HT1080 (cell line): ENCODE measurements around the gene CDK2AP2. TPM values are rescaled to one million over a fixed set of nuclear protein-coding genes. Genes with fewer than 3 reads are reported as not detected.
"Not testable (repeated sequence)": the region's sequence is repeated elsewhere in the genome, so short reads cannot be mapped to it uniquely, and the experiment has no call there.

Experiments
- DNase-seq: peaks from one replicate; pipeline ENCODE4 v3.0.0-alpha.2; 2015; ENCODE audit warnings: low read depth
- total RNA-seq: library from RNA; depleted of rRNA; stranded (reverse); fragments of >200 nt; shearing (Covaris generic); gene quantifications from 2 replicates; pipeline ENCODE4 v1.2.3, GENCODE V29; 2014

CDK2AP2 gene
- total RNA-seq, 1 experiment from 2014 or later = 24.7 TPM

DNA sequence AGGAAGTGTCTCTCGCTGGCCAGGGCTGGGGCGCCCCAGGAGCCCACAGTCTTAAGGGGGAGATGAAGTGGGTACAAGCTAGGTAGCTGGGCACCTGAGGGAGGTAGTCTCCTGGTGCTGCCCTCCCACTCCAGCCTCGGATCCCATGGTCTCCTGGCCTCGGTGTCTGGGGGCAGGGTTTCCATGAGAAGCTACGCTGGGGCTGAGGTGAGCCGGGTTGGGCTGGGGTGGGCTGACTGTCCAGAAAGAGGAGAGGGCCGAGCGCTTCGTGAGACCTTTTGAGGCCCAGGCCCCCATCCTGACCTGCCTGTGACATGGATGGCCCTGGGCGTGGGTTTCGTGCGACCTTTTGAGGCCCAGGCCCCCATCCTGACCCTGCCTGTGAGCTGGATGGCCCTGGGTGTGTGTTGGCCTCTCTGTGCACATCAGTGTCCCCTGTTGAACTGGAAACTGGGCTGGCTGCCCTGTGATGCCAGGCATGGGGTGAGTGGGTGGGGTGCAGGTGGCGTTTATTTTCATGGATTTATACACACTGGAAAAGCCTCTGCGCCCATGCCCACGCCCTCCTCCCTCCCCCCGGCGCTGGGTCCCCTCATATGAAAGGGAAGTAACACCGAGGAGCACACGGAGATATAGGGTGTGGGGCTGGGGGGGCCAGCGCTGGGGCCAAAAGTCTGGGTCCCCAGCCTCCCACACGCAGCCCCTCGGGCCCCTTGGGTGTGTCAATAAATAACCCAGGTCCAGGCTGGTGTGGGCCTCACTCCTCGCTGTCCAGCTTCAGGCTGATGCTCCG is 16.5 kb downstream of the CDK2AP2 start:
- no peak for DNase-seq

DNA sequence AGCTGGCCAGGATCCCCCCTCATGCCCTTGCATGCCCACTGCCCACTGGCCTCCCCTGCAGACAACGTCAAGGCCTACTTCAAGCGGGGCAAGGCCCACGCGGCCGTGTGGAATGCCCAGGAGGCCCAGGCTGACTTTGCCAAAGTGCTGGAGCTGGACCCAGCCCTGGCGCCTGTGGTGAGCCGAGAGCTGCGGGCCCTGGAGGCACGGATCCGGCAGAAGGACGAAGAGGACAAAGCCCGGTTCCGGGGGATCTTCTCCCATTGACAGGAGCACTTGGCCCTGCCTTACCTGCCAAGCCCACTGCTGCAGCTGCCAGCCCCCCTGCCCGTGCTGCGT is 17.3 kb downstream of the CDK2AP2 start:
- no peak for DNase-seq

DNA sequence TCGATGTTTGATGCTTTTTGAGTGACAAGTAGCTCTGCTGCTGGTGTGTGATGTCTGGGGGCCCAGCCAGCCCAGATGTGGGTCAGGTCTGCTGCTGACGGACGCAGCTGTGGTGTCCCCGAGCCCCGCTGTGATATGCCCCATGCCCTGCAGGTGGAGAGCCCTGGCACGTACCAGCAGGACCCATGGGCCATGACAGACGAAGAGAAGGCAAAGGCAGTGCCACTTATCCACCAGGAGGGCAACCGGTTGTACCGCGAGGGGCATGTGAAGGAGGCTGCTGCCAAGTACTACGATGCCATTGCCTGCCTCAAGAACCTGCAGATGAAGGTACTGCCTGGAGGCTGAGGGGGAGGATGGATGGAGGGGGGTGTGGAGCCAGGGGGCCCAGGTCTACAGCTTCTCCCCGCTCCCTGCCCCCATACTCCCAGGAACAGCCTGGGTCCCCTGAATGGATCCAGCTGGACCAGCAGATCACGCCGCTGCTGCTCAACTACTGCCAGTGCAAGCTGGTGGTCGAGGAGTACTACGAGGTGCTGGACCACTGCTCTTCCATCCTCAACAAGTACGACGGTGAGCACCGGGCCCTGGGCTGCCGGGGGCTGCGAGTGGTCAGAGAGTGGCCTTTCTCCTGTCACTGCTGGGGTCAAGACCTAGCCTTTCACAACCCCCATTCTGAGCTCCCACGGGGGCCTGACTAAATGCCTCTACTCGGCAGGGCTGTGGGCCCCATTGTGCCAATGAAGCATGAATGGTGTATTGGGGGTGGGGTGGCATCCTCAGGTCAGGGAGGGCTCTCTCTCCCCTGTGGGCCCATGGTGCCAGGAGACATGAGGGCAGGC is 17.9 kb downstream of the CDK2AP2 start:
- no peak for DNase-seq

DNA sequence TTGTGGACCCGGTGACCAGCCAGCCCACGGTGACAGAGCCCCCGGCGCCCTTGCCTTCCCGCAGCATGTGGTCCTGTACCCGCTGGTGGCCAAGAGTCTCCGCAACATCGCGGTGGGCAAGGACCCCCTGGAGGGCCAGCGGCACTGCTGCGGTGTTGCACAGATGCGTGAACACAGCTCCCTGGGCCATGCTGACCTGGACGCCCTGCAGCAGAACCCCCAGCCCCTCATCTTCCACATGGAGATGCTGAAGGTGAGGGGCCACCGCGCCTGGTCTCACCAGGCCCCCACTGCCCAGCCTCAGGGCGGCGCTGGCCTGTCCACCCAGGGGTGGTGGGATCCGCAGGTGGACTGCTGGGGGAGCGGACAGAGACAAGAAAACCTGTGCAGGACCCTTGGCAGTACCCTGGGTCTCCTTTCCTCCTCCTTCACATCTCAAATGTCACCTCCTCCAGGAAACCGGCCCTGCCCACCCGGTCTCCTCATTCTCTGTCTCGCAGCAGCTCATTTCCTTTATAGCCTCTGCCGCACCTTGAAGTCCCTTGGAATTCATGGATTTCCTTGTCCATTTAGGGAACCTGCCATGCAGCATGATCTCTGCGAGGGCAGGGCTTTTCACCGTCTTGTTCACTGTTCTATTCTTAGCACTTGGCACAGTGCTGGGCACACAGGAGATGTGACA is 18.6 kb downstream of the CDK2AP2 start:
- DNase-seq = no peak

DNA sequence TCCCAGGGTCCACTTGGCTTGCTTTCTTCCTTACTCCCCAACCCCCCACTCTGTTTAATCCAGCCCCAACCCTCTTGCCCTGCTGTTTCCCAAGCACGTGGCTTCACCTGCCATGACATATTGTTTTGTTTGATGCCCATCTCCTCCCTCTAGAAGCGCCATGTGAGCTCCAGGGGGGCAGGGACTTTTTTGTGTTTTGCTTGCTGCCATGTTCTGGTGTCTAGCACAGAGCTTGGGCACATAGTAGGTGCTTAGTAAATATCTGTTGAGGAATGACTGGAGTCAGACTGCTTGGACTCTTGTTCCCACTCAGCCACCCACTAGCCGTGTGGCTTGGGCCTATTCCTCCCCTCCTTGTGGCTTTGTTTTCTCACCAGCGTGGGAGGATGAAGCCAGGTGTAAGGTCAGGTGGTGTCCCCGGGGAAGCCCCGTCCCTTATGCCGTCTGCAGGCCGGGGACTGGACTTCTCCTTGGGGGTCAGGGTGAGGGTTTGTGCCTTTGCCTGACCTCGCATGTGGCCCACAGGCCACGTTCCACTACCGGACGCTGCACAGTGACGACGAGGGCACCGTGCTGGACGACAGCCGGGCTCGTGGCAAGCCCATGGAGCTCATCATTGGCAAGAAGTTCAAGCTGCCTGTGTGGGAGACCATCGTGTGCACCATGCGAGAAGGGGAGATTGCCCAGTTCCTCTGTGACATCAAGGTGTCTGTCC is 21.3 kb downstream of the CDK2AP2 start:
- DNase-seq = no peak

DNA sequence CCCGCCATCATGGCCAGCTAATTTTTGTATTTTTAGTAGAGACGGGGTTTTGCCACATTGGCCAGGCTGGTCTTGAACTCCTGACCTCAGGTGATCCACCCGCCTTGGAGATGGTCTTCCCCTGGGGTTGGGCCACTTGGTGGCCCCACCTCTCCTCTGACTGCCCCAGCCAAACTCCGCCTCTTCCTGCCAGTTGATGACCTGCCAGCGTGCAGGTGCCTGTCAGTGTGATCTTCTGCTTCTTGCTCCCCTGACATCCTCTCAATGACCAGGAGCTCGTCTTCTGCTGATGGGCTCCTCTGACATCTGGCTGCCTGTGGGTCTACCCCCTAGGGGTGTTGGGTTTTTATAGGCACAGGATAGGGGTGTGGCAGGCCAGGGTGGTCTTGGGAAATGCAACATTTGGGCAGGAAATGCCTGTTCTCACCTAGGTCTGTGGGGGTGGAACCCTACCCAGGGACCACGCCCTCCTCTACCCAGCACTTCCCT is 22.0 kb downstream of the CDK2AP2 start:
- DNase-seq = not testable (repeated sequence)

DNA sequence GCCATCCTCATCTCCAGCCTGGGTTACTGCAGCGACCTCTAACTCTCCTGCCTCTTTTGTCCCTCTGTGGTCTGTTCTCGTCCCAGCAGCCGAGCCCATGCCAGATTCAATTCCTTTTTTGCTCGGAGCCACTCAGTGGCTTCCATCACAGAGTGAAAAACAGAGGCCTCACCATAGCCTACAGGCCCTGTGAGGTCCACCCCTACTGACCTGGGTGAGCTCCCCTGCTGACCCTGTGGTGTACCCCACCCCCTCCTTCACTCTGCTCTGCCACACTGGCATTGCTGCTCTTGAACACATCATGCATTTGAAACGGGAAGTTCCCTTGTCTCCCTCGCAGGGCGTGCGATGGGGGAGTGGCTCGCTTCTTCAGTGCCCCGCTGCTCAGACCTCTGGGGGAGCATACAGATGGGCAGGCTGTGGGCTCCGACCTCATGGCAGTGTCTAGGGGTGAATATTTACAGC is 23.1 kb downstream of the CDK2AP2 start:
- no peak for DNase-seq

DNA sequence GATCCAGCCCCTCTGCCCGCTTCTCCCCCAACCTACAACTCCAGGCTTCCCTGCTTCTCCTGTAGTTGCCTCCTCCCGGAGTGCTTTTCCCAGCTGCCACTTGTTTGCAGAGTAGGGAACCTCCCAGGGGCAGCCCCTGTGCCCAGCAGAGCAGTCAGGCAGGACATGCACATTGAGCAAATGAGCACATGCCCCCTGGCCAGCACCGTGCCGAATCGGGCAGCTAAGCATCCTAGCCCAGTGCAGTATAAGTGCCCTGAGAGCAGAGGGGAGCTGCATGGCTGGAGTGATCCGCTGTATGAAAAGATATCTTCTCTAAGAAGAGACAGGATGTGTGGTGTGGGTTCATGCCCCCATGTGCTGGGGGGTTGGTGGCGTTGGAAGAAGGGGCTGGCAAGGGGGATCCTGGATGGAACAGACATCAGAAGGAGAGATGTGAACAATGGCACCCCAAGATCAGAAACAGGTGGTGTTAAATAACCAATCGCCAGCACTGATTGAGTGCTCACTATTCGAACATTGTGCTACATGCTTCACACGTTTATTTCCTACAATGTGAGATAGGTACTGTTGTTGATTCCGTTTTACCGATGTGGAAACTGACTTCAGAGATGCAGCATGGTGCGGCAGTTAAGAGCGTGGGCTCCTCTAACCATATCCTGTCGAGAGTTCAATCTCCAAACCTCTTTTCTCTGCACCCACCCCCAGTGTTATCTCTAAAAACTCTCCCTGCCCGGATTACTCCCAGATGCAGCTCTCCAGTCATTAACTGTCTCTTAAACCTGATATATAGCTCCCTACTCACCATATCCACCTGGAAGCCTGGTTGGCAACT is 23.9 kb downstream of the CDK2AP2 start:
- no peak for DNase-seq

DNA sequence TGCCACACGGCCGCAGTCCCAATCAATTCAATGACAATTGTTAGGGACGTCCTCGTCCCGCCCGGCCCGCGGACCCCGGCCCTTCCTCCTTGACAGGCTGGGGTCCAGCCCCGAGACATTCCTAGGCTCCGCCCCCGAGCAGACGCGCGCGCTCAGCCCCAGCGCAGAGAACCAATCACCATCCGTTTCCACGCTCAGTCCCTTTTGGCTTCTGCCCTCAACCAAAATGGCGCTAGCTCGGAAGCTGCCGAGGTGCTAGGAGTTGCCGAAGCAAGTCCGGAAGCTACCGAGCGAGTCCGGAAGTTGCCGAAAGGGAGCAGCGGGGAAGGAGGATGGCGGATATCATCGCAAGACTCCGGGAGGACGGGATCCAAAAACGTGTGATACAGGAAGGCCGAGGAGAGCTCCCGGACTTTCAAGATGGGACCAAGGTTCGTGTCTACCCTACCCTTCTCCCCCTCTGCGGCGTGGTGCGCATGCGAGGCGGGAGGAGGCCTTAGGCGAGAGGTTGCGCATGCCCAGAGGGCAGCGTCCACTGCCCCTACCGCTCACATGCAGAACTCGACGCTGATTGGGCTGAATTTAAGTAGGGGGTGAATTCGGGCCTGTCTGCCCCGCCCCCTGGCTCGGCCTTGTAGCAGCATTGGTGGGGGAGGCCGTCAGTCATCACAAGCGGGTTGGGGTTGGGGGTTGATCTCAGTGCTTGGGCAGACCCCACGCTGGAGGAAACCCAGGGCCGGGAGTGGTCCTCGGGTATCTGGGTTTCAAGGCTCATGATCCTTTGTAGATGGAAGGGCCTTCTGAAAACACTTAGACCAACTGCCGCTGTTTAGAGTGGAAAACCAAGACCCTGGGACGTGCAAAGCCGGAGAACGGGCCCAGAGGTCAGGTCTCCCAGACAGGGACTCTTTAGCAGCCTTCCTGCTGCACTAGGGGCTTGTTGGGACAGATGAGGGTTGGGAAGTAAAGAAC is 24.8 kb downstream of the CDK2AP2 start, which contains the start of gene AIP:
Gene AIP (plus strand): TSS at position 200 of the 972 bp plus-strand sequence. CDS start 133 bp downstream, at position 333.
- peak; percentile 96 for DNase-seq

DNA sequence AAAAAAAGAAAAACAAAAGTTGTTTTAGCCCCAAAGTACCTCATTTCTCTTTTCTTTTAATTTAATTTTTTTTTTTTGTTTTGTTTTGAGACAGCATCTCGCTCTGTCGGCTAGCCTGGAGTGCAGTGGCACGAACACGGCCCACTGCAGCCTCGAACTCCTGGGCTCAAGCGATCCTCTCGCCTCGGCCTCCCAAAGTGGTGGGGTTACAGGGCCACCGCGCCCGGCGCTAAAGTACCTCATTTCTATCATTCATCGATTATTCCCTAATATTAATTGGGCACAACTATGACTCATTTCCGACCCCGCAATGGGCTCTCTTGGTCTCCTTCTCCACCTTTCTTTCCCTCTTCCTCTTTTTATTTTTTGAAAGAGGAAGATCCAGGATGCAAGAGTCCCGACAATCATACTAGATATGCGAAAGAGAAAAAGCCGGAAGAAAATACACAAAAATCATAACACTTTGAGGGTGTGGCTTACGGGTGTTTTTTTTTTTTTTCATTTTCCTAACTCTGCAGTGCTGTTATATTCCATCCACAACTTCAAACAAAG is 25.6 kb downstream of the CDK2AP2 start:
- DNase-seq = no peak

DNA sequence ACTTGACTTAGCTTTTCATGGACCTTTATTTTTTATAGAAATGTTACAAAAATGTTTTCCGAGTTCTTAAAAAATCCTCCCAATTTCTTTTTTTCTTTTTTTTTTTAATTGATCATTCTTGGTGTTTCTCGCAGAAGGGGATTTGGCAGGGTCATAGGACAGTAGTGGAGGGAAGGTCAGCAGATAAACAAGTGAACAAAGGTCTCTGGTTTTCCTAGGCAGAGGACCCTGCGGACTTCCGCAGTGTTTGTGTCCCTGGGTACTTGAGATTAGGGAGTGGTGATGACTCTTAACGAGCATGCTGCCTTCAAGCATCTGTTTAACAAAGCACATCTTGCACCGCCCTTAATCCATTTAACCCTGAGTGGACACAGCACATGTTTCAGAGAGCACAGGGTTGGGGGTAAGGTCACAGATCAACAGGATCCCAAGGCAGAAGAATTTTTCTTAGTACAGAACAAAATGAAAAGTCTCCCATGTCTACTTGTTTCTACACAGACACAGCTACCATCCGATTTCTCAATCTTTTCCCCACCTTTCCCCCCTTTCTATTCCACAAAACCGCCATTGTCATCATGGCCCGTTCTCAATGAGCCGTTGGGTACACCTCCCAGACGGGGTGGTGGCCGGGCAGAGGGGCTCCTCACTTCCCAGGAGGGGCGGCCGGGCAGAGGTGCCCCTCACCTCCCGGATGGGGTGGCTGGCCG is 30.5 kb downstream of the CDK2AP2 start:
- not testable (repeated sequence) for DNase-seq

DNA sequence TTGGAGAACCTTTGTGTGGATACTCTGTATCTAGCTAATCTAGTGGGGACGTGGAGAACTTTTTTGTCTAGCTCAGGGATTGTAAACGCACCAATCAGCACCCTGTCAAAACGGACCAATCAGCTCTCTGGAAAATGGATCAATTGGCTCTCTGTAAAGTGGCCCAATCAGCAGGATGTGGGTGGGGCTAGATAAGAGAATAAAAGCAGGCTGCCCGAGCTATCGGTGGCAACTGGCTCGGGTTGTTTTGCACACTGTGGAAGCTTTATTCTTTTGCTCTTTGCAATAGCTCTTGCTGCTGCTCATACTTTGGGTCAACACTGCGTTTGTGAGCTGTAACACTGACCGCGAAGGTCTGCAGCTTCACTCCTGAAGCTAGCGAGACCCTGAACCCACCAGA is 31.3 kb downstream of the CDK2AP2 start:
- not testable (repeated sequence) for DNase-seq

DNA sequence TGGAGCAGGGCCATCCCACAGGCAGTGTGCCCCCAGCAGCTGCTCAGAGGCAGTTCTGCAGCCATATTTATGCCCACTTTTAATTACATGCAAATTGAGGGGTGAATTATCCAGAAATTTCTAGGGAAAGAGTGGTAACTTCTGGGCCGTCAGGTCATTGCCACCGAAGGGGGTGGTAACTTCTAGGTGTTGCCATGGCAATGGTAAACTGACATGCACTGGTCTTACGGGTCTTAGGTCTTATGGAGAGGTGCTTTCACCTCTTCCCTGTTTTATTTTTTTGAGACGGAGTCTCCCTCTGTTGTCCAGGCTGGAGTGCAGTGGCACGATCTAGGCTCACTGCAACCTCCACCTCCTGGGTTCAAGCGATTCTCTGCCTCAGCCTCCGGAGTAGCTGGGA is 35.1 kb downstream of the CDK2AP2 start:
- DNase-seq = no peak

DNA sequence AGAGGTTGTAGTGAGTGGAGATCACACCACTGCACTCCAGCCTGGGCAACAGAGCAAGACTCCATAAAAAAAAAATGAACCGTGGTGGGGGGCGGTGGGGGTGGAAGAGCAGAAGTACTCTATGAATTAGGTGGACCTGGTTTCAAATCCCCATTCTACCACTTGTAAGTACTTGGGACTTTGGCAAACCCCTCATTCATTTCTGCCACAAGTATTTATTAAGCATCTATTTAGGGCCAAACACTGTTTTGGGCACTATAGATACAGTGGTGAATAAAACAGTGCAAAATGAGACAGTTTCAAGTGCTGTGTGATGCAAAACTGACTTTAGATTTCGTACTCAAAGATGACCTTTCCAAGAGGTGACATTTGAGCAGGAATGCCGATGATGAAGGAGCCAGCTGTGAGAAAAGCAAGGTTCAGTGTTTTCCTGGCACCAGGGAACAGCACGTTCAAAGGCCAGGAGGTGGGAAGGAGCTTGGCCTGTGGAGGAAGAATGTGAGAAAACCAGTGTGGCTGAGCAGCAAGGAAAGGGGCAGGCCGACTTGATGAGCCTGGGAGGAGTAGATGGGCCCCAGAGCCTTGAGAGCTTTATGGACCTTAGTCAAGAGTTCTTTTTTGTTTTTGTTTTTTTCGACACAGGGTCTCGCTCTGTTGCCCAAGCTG is 37.5 kb downstream of the CDK2AP2 start:
- DNase-seq = no peak

DNA sequence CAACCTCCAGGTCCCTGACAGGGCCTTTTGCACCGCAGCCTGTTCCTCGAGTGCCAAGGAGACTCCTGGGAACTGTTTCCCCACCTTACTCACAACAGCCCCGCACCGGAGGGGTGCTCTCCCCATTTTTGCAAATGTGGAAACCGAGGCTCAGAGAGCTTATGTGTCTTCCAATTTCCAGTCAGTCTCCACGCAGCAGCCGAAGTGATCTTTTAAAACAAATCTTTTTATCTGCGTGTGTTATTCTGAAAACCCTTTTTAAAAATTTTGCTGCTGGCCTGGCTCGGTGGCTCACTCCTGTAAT is 38.5 kb downstream of the CDK2AP2 start:
- DNase-seq = no peak

DNA sequence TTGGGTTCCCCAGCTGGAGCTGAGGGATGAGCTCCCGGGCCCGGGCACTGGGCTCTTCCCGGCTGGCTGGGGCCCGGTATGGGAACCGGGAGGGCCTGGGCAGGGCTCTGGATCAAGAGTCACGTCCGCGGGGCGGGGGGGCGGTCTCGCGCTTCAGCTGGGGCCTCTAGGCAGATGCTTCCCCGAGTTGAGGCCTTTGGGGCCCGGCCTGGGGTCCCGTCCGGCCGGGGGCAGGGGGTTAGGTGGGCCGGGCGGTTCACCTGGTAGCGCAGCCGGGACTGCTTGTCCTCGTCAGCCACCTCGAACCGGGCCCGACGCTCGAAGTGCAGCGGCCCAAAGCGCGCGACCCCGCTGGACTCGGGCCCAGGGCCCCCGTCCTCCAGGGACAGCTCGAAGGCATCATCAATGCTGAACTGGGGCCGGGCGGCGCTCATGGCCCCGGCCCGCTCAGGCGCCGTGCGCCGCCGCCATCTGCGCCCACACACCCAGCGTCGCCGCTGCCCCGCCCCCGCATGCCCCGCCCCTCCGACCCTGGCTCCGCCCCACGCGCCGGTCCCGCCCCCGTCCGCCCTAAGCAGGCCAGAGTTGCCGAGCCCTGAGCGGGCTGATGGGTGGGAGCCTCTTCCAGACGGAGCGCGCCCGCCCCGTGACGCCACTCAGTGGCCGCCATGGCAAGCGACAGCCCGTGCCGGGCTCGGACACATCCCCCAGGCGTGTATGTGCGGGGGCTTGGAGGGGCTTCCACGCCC is 39.0 kb downstream of the CDK2AP2 start, which contains the start of gene TMEM134:
Gene TMEM134 (minus strand): TSS at position 493 of the 749 bp plus-strand sequence. CDS start 59 bp downstream, at position 434.
- DNase-seq = peak; percentile 74

DNA sequence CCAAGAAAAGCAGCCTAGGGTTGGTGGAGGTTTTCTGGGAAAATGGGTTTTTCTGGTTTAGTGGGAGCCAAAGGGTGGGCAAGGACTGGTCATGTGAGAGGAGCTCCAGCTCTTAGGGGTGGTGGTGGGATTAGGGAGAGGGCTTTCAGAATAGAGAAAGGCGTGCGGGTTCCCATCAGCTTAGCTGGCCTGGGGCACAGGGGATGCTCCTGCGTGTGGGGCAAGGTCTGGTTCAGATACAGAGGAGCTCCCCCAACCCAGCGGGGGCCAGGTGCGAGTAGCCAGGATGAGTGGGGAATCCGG is 39.6 kb downstream of the CDK2AP2 start:
- no peak for DNase-seq
